ENCODE measurements around the gene BACH2.
"Not testable (repeated sequence)": the region's sequence is repeated elsewhere in the genome, so short reads cannot be mapped to it uniquely, and the experiment has no call there.

BACH2 gene

GRCh38 chr6:90054193-90054592 is 242.4 kb downstream of the BACH2 start:
- DNase-seq: not testable (repeated sequence)

GRCh38 chr6:90053614-90054013 is 243.0 kb downstream of the BACH2 start:
- DNase-seq: no peak

- no peak for DNase-seq
These were observed 247.3 kb downstream of the BACH2 start for GRCh38 chr6:90049295-90049694.

GRCh38 chr6:90048206-90048967 is 248.3 kb downstream of the BACH2 start:
- no peak for DNase-seq

- no peak for DNase-seq
These were observed 251.1 kb downstream of the BACH2 start for GRCh38 chr6:90045535-90045934.

- no peak for DNase-seq
These were observed 251.7 kb downstream of the BACH2 start for GRCh38 chr6:90044833-90045381.

- DNase-seq: no peak
These were observed 252.3 kb downstream of the BACH2 start for GRCh38 chr6:90044182-90044832.

- DNase-seq: no peak
These were observed 255.7 kb downstream of the BACH2 start for GRCh38 chr6:90040931-90041330.

- DNase-seq: no peak
These were observed 256.7 kb downstream of the BACH2 start for GRCh38 chr6:90039911-90040310.

GRCh38 chr6:90038961-90039653 is 257.5 kb downstream of the BACH2 start:
- DNase-seq: no peak

GRCh38 chr6:90036963-90037362 is 259.7 kb downstream of the BACH2 start:
- no peak for DNase-seq

GRCh38 chr6:90035047-90035723 is 261.5 kb downstream of the BACH2 start:
- no peak for DNase-seq

GRCh38 chr6:90033746-90034271 is 262.8 kb downstream of the BACH2 start:
- no peak for DNase-seq

- not testable (repeated sequence) for DNase-seq
These were observed 264.0 kb downstream of the BACH2 start for GRCh38 chr6:90032489-90033212.

GRCh38 chr6:90028995-90029635 is 267.5 kb downstream of the BACH2 start:
- no peak for DNase-seq

- DNase-seq: no peak
These were observed 268.4 kb downstream of the BACH2 start for GRCh38 chr6:90028066-90028778.

- DNase-seq: no peak
These were observed 270.4 kb downstream of the BACH2 start for GRCh38 chr6:90026216-90026615.

- no peak for DNase-seq
These were observed 271.1 kb downstream of the BACH2 start for GRCh38 chr6:90025523-90026061.

GRCh38 chr6:90024633-90025032 is 272.0 kb downstream of the BACH2 start:
- no peak for DNase-seq

- no peak for DNase-seq
These were observed 274.9 kb downstream of the BACH2 start for GRCh38 chr6:90021711-90022110.

- no peak for DNase-seq
These were observed 275.9 kb downstream of the BACH2 start for GRCh38 chr6:90020746-90021145.
